Stimulated activated CD8-positive, alpha-beta memory T cell treated with anti-CD3 and anti-CD28 coated beads, Interleukin-12 subunit alpha, Interleukin-12 subunit beta, amount 100 ng/mL, for 1 hour (primary cell): ENCODE data around the gene OR2A5.
"Not testable (repeated sequence)": the region's sequence is repeated elsewhere in the genome, so short reads cannot be mapped to it uniquely, and the experiment has no call there.

ENCODE experiments used
- DNase-seq: peaks from one replicate; pipeline ENCODE4 v3.0.0-alpha.2; 2020; ENCODE audit warnings: low read depth

Gene OR2A5, protein sequence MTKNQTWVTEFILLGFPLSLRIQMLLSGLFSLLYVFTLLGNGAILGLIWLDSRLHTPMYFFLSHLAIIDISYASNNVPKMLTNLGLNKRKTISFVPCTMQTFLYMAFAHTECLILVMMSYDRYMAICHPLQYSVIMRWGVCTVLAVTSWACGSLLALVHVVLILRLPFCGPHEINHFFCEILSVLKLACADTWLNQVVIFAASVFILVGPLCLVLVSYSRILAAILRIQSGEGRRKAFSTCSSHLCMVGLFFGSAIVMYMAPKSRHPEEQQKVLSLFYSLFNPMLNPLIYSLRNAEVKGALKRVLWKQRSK

DNA sequence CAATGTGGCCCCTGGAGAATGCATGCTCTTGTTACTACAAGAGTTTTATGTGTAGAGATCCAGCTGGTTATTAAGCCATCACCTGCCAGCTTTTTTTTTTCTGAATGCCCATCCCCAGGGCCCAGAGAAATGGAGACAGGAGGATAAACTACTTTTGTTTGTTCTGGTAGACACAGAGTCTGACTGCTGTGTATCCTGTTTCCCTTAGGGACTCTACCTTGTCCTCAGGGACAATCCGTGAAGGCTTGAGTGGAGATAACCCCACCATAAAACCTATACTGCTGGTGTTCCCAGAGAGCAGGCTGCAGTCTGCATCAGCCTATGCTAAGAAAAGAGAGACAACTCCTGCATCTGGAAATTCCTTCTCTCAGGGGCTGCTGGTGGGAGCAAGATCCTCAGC lies at the start of gene OR2A5:
Gene OR2A5, plus strand, starts transcription at position 301 of the 400 bp plus-strand sequence. CDS start 1,454 bp downstream, outside the sequence.
- no peak for DNase-seq

GRCh38 chr7:144000020-144000419 lies 48.7 kb upstream of the OR2A5 start, which contains the start of gene OR6B1:
OR6B1 (plus strand) TSS chr7:144000320; CDS start chr7:144003997, 3,677 bp downstream.
- no peak for DNase-seq

DNA sequence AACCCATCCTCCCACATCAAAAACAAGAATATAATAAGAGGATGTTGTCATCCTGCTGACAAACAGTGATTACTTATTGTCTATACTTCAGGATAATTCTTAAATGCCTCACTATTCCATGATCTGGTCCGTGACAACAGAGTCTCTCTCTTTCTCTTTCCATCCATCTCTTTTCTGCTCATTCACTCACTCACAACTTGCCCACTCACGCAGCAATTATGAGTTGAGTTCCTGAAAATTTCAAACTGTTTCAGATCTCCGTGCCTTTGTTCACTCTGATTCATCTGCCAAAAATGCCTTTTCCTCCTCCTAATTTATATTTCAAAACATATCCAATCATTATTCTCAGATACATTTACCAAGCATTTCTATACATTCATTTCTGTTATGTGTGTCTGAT lies 47.2 kb upstream of the OR2A5 start:
- no peak for DNase-seq

- no peak for DNase-seq
These were observed 44.0 kb upstream of the OR2A5 start for GRCh38 chr7:144004703-144005102.

DNA sequence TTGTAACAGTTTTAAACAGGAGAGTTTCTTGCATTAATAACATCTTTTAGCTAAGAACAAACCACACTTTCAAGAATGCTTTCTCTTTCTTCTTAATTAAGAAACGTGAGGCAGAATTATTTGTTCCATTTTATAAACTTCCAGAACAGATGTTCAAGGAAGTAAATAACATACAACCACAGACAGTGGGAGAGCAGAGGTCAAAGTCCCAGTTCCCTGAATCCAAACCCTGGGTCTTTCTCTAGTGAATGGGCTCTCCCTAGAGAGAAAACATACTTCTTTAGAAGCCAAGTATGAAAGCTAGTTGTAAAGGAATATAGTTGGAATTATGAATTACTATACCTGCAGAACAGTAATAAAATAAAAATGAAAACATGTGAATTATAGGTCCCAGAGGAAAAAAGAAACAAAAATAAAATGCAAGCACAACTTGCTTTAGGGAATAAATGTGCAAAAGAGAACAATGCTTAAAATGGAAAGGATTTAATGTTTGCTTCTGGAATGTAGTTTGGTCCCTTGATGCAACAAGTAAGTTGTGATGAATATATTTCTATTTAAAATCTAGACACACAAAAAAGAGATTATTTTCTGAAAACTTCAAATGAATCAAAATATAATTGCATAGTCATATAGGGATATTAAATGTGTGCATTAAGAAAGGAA lies 42.6 kb upstream of the OR2A5 start:
- DNase-seq = no peak

DNA sequence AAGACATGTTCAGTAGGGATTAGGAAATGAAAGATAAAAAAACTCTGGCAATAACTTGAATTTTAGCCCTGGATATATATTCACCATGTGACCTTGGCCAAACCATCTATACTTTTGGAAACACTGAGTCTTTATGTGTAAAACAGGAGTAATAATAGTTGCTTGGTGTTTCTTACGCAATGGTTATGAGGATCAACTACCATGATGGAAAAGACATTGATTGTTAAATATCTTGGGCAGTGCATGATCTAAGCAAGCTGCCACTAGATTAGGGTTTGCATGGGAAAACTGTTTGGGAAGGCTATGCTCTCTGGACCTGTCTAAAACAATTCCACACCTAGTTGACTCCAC lies 42.1 kb upstream of the OR2A5 start:
- no peak for DNase-seq

DNA sequence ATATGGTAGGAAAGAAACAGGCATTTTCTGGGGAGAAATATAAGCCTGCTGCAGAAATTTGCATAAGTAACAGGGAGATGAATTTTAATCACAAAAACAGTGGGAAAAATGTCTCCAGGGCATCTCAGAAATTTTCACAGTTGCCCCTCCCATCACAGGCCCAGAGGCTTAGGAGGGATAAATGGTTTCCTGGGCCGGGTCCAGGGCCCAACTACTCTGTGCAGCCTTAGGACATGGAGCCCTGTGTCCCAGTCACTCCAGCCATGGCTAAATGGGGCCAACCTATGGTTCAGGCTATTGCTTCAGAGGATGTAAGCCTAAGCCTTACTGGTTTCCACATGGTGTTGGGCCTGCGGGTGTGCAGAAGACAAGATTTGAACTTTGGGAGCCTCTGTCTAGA lies 39.4 kb upstream of the OR2A5 start:
- DNase-seq = no peak

- not testable (repeated sequence) for DNase-seq
These were observed 38.7 kb upstream of the OR2A5 start for GRCh38 chr7:144010061-144010460.

GRCh38 chr7:144010821-144011220 lies 37.9 kb upstream of the OR2A5 start:
- DNase-seq = not testable (repeated sequence)

DNA sequence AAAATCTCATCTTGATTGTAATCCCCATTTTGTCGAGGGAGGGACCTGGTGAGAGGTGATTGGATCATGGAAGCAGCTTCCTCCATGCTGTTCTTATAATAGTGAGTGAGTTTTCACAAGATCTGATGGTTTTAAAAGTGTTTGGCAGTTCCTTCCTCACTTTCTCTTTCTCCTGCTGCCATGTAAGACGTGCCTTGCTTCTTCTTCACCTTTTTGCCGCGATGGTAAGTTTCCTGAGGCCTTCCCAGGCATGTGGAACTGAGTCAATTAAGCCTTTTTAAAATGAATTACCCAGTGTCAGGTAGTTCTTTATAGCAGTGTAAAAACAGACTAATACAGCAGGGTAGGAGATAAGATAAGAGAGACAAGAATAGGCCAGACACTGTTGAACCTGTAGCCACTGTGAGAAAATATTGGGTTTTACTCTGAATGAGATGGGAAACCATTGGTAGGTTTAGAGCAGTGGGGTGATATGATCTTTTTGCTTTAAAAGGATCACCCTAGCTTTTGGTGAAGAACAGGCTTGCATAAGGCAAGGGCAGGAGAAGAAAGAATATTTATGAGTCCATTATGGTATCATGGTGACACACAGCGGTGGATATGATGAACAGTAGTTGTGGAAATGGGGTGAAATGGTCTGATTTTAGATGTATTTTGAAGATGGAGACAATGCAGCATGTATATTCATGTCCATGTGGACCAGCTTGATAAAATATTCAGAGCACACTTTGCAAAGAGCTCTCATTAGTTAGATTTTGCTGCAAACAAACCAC lies 37.1 kb upstream of the OR2A5 start:
- no peak for DNase-seq

DNA sequence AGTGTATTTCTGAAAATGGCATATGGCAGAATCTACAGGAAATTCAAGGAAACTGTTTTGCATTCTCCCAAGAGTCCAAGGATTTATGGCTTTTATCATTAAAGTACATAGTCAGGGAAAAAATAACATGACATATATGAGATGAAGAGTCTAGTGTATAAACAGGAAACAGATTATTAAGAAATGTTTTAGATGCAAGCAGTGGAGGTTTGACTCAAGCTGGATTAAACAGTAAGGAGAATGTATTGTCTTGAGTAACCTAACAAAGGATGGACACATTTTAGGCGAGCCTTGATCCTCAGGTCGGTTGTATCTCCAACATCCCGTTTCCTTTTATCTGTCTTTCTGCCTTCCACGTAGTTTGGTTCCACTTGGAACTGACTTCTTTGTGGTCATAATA lies 30.7 kb upstream of the OR2A5 start:
- DNase-seq = no peak

DNA sequence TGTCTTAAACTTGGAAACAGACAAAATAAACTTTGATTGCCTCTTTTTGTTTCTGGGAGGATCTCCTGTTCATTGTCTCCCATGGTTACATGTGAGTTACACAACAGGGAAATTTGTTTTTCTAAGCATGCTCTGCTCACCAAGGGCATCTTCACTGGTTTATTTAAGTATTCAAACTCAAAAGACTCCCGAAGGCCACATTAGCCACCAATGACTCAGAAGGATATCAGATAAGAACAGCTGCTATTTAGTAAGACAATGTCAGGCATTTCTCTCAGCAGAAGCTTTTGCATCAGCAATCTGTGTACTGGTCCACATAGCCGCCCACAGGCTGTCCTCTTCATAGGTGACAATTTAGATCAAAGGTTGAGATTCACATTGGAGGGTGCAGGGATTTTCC lies 29.3 kb upstream of the OR2A5 start:
- no peak for DNase-seq

DNA sequence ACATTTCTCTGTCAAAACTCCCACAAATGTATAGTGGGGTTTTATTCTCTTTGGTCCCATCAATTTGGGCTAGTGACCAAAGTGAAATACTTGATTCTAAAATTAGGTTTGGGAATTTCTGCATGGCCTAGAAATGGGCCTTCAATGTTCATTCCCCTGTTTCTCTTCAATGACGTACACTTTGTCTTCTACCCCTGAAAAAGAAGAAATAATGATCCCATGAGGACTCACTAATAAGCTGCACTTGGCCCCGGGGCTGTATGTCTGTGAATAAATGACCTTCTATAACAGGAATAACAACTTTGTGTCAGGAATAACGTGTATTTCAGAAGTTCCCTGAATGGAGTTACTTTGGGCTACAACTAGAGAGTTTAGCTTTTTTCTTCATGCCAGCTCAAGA lies 28.4 kb upstream of the OR2A5 start:
- no peak for DNase-seq

DNA sequence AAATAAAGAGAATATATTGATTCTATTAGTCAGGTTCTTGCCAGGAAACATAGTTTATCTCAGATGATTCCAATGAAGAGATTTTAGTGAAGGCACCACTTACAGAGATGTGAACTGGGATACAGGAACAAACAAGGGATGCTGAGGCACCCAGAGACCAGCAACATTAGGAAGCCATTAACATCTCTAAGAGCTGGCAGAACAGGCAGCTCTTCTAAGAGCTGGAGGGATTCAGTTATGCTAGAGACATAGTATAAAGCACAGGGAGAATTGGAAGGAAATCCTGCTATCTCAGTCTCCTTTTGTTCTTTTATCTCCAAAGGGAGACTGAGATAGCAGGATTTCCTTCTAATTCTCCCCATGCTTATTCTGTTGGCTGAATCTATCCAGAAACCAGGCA lies 26.6 kb upstream of the OR2A5 start:
- no peak for DNase-seq

DNA sequence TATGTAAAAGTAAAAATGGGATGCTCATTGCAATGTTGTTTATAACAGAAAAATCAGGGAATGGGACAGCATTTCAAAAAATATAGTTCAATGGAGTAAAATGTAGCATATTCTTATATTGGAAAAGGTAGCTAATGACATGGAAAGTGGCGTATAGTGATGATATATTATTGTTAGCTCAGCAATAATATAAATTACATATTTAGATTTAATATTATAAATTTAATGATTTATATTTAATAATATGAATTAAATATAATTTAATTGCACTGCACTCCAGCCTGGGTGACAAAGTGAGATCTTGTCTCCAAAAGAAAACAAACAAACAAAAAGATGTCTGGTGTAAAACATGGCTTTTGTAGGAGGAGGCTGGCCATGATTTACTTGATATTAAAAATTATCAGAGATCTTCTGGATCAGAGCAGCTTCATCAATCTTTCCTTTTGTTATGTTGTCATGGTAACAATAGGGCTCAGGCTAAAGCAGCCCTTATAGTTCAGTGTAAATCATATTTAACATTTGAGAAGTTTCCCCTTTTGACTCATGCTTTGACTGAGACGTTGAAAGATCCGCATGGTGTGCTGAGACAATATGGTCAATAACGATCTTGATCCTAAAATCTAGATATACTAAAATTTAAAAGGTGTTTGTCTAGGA lies 25.4 kb upstream of the OR2A5 start:
- DNase-seq = no peak

DNA sequence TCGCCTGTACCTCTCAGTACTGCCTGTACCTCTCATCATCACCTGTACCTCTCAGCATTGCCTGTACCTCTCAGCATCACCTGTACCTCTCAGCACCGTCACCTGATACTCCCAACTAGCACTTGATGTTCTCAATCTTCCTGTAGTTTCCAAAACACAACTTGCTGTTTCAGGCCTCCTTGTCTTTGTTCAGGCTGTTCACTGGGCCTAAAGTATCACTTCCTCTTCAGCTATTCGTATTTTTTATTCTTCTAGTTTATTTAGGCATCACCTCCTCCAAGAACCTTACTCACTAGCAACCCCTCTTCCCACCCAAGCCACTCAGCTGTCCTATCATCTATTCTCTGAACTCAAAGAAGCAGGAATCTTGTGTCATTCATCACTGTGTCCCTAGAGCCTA lies 24.5 kb upstream of the OR2A5 start:
- no peak for DNase-seq

GRCh38 chr7:144026203-144026883 lies 22.4 kb upstream of the OR2A5 start:
- no peak for DNase-seq

GRCh38 chr7:144027070-144027469 lies 21.7 kb upstream of the OR2A5 start:
- DNase-seq = no peak

DNA sequence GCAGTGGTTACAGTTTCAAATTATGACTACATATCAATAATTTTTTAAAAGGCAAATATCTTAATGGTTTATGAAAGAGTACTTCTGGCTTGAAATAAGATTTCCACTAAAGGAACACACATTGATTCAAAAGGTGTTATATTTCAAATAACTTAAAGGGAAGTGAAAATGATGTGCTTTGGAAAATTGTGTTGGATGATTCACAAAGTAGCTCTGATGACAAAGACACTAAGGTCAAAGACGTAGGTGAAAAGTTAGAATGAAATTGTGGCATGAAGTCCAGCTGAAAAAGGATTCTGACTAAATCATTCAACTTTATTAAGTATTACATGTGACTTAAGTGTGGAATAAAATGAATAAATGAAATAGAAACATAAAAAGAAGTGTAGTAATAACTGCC lies 20.8 kb upstream of the OR2A5 start:
- DNase-seq = no peak

DNA sequence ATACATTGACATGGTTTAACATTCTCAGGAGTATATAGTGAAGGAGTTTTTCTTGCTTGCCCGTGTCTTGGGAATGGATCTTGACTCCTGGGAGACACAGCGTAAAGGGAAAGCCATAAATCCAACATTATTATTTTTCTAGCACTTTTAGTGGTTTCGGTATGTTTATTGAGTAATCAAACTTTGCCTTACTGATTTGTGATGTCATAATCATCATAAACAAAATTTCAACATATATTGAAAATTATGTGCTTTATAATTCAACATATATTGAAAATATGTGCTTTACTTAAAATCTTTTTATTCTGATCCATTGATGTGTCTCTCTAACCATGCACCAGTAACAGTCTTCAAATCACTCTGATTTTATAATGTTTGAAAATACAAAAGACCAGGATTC lies 20.2 kb upstream of the OR2A5 start:
- no peak for DNase-seq

DNA sequence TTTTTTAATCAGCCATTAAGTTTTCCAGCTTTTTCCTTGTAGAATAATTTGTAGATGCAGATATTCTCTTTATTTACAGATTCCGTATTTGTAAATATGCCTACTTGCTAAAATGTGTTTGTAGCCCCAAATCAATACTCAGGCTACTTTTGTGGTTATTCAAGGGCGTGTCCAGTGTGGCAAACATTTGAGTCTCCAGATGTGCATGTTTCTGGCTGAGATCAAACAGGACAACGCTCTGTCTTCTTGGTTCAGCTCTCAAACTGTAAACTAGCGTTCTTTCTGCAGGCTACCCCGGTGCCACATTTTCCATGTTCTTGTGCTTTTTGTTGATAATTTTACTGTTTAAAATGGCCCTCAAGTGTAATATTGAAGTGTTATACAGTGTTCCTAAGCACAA lies 16.2 kb upstream of the OR2A5 start:
- DNase-seq = no peak
